ENCODE results near the gene TMEM221.

The TMEM221 gene

GRCh38 chr19:17471410-17472125 is 23.1 kb upstream of the TMEM221 start:
- no peak for DNase-seq

GRCh38 chr19:17470068-17470841 is 21.8 kb upstream of the TMEM221 start, which contains the start of gene SLC27A1:
TSS of gene SLC27A1 (plus strand) at chr19:17470524. CDS start at chr19:17470541, 17 bp downstream.
- peak; percentile 95 for DNase-seq

GRCh38 chr19:17469481-17470067 is 21.1 kb upstream of the TMEM221 start:
- DNase-seq = no peak

- no peak for DNase-seq
Measured at GRCh38 chr19:17469092-17469480, 20.6 kb upstream of the TMEM221 start.

GRCh38 chr19:17468302-17469091 is 20.0 kb upstream of the TMEM221 start:
- no peak for DNase-seq

GRCh38 chr19:17467471-17468301 is 19.2 kb upstream of the TMEM221 start:
- no peak for DNase-seq

- DNase-seq = no peak
Measured at GRCh38 chr19:17466487-17466850, 18.0 kb upstream of the TMEM221 start.

- no peak for DNase-seq
Measured at GRCh38 chr19:17460372-17461230, 12.1 kb upstream of the TMEM221 start, which contains the start of gene NXNL1. TSS of gene NXNL1 (minus strand) at chr19:17460926. CDS start at chr19:17460869, 57 bp downstream.

GRCh38 chr19:17458970-17459369 is 10.5 kb upstream of the TMEM221 start:
- DNase-seq = no peak

- DNase-seq = no peak
Measured at GRCh38 chr19:17457616-17458015, 9.1 kb upstream of the TMEM221 start.

GRCh38 chr19:17456127-17456526 is 7.7 kb upstream of the TMEM221 start:
- DNase-seq = no peak

- DNase-seq = no peak
Measured at GRCh38 chr19:17455308-17456123, 7.0 kb upstream of the TMEM221 start.

GRCh38 chr19:17454576-17455071 is 6.2 kb upstream of the TMEM221 start:
- DNase-seq = no peak

GRCh38 chr19:17451820-17452219 is 3.4 kb upstream of the TMEM221 start:
- DNase-seq = no peak

- DNase-seq = peak; percentile 62
Measured at GRCh38 chr19:17450264-17451075, 2.0 kb upstream of the TMEM221 start.

GRCh38 chr19:17447704-17448130 is 751 bp downstream of the TMEM221 start:
- DNase-seq = no peak

- no peak for DNase-seq
Measured at GRCh38 chr19:17445526-17446165, 2.8 kb downstream of the TMEM221 start.

GRCh38 chr19:17441241-17442021 is 7.0 kb downstream of the TMEM221 start:
- peak; percentile 71 for DNase-seq

All from activated CD8-positive, alpha-beta memory T cell treated with anti-CD3 and anti-CD28 coated beads for 24 hours (primary cell).